Activated gamma-delta T cell (primary cell): ENCODE data around the gene CCR7.
A peak's percentile ranks its signal among the peaks of the same experiment; 100 is the strongest.

Experiments
- DNase-seq: peaks from one replicate; lab custom pipeline; 2025; lab: John Stamatoyannopoulos, UW
- total RNA-seq, 2 donors: gene quantifications; one replicate each; lab custom pipeline; 2026; lab: John Stamatoyannopoulos, UW

CCR7 gene, protein sequence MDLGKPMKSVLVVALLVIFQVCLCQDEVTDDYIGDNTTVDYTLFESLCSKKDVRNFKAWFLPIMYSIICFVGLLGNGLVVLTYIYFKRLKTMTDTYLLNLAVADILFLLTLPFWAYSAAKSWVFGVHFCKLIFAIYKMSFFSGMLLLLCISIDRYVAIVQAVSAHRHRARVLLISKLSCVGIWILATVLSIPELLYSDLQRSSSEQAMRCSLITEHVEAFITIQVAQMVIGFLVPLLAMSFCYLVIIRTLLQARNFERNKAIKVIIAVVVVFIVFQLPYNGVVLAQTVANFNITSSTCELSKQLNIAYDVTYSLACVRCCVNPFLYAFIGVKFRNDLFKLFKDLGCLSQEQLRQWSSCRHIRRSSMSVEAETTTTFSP
- total RNA-seq = 173 to 212 reads per million in 2 donors

DNA sequence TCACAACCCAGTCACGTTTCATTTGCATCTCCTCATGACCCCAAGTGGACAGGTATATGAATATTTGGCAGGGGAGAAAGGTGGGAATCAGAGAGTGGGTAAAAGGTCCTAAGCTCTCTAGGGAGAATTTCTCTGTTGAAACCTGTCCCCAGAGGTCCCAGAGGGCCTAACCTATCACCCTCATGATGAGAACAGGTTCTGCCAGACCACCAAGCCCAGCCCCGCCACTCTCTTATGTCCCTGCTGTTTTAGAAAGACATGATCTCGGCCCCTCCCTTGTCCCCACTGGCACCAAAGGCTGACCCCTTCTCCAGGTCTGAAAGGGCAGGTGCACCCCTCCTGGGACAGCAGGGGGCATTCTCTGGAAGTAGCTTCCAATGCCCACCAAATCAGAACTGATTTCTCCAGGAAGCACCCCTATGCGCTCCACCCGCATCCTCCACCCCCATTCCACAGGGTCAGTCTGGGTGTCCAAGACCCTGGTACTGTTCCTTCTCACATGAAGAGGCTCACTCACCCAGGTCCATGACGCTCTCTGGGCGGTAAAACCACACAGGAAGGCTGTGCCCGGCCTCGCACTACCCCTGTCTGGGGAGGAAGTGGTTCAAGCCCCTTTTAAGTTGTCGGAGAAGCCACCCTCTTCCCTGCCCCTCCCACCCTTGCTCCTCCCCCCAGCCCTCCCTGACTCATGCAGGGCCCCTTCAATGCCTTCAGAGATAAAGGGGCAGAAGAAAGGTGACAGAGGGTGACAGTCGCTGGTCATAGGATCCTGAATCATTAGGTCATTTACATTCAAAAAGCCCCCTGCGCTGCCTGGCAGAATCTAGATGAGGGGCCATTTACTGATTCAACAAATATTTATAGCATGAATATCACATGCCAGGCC, at the start of gene CCR7:
Gene CCR7, minus strand, starts transcription at position 590 of the 886 bp plus-strand sequence. Its CDS starts 63 bp downstream, at position 527.
- peak; percentile 49 for DNase-seq

DNA sequence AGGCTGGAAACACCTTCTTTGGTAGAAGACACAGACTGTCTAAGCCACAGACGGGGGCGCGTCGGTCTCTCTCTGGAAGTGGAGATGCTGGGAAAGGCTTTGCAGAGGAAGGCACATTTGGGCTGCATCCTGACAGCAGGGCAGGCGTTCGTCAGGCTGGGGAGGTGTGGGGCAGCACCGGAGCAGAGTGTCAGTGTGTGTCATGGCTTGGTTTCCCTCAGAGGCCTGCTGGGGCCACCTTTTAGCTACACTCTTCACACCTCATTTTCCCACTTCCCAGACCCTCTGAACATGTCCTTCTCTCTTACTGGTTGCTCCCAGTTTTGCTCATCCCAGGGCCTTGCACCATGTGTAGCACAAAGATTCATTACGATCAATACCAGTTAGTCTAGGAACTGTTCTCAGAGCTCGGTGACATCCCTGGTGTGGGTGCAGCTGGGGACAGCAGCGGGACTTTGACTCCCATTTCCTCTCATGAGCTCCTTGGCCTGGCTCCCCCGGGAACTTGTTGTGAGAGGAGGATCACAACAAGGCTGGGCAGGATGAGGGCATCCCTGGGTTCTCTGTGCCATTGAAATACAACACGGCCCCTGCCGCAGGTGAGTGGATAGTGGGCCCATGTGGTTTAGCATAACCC, 49.3 kb upstream of the CCR7 start:
- DNase-seq = no peak

DNA sequence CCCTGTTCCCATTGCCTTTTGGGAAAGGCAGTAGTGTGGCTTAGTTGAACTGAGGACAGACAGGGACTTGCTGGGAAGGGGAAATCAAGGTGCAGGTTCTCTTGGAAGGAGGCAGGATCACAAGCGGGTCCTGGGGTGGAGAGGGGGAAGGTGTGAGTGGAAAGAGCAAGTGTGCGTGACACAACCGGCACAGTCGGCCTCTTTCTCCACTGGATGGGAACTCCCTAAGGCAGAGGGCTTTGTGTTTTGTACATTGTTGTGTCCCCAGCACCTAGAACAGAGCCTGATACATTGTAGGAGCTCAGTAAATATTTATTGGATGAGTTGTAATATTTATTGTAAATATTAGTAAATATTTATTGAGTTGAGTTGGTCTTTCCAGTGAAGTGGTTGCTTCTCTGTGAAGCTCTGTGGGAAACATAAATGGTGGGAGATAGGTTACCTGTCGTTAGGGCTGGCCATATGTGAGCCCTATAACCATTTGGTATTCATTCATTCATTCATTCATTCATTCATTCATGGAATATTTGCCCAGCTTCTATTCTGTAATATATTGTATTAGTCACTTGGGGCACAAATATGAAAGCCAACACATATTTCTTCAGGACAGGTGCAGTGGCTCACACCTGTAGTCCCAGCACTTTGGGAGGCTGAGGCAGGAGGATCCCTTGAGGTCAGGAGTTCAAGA, 48.3 kb upstream of the CCR7 start:
- DNase-seq = no peak

DNA sequence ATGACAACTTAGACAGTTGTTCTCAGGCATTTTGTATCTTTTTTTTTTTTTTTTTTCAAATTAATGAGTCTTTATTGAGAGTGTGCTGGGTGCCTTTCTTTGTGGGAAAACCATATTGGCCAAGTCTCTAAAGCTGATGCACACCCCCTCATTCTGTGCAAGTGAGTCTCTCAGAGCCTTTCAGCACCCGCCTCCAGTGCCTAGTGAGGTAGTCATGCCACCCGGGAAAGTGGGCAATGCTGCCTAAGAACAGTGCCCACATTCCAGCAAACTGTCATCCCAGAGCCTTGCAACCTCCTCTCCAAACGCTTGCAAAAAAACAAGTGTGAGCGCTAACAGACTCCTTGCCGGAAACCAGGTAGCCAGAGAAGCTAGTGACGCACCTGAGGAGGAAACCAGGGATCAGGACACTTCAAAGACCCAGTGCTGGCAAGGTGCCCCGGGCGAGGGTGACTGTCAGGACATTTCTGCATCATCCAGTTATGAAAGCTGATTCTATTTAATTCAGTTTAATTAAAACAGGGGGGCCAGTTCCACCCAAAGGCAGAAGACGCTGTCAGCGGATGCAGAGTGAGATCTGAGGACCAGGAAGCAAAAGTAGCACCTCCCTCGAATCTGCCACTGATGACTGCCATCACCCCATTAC, 47.5 kb upstream of the CCR7 start:
- DNase-seq = peak; percentile 22

DNA sequence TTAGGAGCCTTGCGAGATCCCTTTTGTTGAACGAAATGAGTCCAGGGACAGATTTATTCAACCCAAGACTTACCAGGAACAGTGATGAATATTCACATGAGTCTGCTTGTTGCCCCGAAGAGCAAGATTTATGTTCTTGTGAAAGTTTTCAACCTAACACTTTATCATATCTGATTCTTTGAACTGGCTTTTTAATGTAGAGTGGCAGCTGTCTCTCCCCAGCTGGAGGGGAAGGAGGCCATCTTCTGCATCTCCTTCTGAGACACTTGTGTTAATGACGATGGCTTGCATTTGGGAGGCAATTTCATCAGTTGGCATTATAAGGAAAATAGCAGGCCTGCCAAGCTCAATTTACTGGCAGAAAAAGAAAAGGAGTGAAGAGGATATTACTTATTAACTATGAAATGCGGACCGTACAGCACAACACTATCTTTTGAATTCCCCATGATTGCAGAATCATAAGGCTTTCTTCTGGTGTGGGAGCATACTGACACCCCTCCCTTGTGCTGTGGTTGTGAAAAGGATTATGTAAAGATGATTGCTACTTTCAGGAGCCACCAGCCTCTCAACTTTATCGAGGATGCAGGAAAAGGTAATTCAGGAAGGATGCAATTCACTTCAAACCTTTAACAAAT, 46.7 kb upstream of the CCR7 start:
- DNase-seq = no peak

DNA sequence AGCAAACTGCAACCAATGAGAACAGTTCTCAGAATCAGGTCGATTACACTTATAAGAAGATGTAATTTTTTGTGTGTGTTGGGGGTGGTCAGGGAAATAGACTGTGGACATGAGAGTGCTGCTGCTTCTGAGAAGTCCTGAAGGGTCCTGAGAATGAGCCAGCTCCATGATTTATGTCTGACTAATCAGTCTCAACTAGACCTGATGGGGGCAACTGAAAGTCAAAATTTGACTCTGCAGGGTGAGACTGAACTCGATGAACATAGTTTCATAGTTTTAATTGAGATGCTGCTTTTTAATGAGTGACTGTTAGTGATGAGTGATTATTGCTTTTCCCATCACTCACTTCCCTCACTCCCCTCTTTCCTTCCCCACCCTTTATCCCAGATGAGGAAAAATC, 45.1 kb upstream of the CCR7 start:
- DNase-seq = no peak

DNA sequence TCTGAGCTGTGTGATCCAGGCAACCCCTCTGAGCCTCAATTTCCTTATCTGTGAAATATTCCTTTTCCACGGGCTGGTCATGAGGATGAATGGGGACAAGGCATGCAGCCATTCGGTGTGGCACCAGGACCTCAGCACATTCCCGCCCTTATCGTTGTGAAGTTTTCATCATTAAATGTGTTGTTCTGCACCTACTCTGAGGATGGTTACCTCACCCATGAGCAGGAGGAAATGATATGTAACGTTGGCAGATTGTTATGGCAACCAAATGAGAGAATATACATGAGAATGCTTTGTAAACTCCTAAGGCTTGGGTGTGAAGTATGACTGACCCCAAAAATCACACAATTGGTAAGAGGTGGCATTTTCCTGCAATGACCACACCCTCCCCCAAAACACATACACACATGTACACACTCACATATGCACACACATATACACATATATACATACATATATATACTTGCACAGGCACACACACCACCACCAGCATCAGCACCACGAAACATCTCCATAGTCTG, 42.8 kb upstream of the CCR7 start:
- no peak for DNase-seq

DNA sequence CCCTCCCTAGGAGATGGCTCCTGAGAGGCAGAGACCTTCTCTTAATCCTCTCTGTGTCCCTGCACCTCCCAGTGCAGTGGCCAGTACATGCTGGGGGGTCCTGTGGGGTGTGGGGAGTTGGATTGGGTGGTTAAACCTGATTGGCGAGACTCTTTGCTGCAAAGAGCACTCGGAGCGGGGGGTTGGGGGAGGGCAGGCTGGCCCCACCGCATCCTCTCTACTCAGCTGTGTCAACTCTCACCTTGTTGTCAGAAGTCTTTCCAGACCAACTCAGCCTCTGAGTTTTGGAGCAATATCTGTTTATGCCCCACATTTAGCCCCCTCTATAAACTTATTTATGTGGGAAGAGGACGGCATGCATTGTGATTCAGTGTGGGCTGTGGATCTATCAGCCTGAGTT, 42.4 kb upstream of the CCR7 start:
- DNase-seq = peak; percentile 25

DNA sequence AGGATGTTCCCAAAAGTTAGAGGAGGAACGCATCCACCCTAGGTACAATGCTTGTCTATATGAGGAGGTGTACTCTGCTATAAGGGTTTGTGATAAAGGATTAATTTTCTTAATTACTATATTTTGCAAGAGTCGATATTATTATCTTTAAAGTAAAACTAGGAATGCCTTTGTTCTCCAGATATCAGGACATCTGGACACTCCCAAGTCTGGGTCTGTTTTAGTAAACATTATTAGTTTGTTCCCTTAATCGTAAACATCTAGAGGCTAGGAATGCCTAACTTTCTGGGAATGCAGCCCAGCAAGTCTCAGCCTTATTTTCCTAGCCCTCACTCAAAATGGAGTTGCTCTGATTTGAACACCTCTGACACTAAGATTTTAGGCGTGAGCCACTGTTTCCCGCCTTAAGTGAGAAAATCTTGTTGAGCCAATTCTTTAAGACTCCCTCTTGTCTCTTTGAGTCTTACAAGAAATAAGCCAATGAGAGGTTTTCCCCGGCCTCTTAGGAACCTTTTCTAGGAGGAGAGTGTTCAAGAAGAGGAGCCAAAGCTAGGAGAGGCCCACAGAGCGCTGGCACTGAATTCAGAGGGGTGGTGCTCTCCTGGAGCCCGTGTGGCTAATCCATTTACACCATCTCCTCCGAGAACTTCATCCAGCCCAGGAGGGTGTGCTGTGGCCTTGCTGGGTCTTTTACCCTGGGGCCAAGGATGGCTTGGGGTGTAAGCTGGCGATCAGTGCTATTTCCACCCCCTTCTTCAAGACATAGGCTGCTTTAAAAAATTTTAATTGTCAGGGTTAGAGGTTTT, 41.5 kb upstream of the CCR7 start:
- no peak for DNase-seq

DNA sequence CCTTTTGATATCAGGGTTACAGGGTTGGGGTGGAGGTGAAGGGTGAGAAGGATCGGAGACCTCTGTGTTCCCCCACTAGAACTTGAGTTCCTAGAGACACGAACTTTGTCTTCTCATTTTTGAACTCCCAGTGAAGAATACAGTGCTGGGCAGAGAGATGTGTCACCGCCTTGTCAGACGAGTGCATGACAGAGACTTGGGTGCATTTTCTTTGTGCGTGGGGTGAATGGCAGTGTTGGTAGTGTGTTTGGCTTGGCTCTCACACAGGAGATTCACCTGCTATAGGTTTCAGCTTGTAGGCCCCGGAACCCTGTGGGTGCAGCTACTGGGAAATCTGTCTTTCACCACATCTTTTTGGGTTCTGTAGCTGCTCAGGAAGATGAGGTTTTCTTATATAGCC, 40.0 kb upstream of the CCR7 start:
- DNase-seq = no peak

DNA sequence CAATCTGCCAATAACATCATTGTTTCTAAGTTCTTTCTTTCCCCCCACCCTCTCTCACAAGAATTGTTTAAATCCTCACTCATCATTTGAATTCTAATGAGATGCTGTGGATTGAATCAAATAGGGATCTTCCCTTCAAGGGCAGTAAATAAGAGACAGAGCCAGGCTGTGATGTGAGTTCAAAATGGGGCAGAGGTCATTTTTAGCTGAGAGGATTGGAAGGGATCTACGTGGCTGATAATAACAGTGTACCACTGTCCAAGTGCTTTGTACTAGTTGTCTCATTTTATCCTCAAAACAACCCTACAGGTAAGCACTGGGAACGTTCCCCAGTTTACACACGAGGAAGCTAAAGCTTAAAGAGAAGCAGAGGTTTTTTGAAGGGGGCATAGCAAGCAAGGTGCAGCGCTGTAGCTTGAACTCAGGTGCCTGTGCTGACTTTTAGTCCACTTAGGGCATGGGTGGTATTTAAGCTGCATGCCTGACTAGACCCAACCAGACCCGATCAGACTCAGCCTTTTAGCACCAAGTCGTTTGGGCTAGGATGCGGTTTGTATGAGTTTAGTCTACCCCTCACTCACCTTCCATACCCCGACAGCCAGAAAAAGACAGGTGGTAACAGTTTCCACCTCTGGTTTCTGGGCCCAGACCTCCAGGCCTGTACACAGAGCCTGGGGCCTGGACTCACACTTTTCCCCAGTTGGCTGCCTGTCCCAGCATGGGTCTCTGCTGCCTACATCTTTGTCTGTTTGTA, 39.2 kb upstream of the CCR7 start:
- no peak for DNase-seq

DNA sequence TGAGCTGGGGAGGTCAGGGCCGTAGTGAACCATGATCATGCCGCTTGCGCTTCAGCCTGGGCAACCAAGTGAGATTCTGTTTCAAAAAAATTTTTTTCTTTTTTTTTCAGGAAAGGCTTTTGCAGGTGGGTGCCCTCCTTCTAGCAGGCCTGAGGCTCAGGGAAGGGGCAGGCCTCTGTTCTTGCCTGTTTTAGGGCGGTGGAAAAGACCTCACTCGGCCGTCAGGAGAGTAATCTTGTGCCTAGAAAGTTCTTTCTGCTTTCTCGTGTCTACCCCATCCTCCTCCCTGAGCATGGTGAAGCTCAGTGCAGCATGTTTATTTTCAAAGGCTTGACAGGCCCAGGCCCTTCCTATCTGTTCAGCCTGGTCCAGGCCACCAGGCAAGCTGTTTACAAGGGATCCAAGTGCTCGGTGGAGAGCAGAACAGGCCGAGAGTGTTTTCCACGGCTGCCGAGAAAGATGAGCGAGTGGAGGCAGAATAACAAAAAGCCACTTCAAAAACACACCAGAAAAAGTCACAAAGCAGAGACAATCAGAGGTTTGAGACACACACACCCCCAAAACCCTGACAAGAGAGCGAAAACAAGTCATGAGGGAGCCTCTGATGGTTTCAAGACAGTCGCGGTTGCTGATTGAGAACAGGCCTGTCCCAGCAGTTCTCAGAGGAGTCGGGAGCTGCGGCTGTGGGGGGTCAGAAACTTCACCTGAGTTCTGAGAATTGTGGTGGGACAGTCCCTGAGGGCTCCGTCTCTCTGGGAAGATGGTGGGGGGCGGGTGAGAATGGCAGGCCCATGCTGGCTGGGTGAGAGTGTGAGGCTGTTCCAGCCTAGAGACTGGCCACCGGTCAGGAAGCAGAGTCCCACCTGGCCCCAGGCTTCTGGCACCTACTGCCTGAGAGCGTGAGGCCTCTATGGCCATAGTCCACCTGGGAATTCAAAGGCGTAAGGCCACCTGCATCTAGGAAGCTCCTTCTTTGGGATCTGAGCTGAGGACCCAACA, 37.5 kb upstream of the CCR7 start:
- DNase-seq = no peak

DNA sequence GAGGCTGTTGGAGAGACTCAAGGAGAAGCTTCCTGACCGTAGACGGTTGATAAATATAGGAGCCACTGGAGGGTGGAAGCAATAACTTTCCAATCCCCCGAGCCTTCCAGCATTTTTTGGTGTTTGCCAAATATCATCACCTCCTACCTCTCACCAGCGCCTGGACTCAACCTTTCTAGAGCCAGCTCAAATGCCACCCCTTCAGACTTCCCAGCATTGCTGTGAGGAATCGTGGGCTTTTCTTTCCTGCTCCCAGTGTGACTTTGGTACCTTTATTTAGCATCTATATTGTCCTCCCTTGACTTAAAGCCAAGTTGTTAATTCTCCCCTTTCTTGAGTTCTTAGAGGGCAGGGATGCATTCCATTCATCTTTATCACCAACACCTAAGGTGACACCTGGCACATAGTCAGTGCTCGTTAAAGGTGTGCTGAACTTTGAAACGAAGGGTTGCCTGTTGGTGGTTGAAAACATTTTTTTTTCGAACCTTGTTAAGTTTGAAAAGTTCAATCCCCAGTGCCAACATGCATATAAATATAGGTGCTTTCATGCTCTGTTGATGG, 35.3 kb upstream of the CCR7 start:
- DNase-seq = no peak

DNA sequence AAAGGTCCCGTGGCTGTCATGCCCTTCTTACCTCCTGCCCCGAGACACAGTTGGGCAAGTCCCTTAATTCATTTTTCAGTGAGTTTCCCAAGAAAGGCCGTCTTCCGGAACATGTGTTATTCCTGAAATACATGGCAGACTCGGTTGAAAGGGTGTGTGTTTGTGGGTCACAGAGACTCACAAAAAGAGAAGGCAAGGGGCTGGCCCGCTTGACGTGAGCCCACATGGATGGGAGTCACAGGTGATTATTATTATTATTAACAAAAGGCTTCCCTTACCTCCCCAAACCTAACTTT, 34.1 kb upstream of the CCR7 start:
- no peak for DNase-seq

DNA sequence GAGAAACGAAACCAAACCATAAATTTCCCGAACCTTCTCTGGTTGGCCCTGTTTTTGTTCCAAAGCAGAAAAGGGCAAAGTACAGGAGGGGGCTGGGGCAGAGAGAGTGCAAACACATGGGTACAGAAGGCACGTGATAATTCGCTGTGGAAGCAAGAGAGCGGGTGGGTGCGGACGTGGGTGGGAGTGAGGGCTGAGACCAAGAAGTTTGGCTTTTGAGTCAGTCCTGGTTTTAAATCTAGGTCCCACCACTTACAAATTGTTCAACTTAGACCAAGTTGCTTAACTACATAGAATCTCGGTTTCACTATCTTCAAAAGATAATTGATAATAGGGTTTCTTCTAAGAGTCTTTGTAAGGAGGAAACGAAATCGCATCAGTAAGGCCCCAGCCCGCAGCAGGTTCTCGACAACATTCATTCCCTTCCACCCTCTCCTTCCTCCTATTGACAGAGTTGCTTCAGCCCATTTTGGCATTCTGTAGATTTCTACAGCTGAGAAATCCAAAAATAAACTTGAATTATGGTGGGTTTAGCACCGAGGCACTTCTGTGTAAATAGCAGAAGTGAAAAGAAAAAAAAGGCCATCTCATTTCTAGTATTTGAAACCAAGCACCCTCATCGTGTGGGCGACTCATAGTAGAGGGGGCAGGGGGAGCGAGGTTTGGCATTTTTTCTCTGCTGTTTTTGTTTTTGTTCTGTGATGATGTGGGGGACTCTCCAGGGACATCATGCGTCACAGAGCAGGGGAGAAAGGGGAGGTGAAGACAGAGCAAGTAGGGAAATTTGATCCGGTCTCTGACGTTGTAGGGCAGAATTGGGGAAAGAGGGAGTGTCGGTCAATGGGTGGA, 33.6 kb upstream of the CCR7 start:
- DNase-seq = no peak

DNA sequence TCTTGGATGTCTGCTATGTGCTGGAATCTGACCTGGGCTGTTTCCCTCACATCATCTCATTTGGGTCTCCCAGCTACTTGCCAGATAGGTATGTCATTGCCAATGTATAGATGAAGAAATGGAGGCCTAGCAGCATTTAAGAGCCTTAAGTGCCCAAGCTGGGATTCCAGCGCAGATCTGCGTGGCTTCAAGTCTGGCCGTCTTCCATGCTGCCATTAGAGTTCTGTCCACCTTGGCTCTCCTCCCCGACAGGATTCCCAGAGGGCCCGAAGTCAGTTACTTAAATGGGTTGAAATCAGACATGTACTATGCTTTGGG, 33.0 kb upstream of the CCR7 start:
- DNase-seq = no peak
